HG03097 (cell line): ENCODE measurements around the gene TAS2R41.
"Not testable (repeated sequence)": the region's sequence is repeated elsewhere in the genome, so short reads cannot be mapped to it uniquely, and the experiment has no call there.

Source experiments
- ATAC-seq: cut with Tn5 transposase; IDR thresholded peaks from one replicate; pipeline ENCODE4 v1.9.1; 2021; ENCODE audit not compliant: unreplicated experiment, low FRiP score

The TAS2R41 gene

GRCh38 chr7:143514995-143515735 is 37.5 kb downstream of the TAS2R41 start:
- no peak for ATAC-seq

- ATAC-seq = no peak
Measured at GRCh38 chr7:143516981-143517380, 39.3 kb downstream of the TAS2R41 start.

- no peak for ATAC-seq
Measured at GRCh38 chr7:143518521-143518920, 40.8 kb downstream of the TAS2R41 start.

- no peak for ATAC-seq
Measured at GRCh38 chr7:143518941-143519340, 41.3 kb downstream of the TAS2R41 start.

GRCh38 chr7:143519411-143520131 is 41.9 kb downstream of the TAS2R41 start:
- no peak for ATAC-seq

- ATAC-seq = not testable (repeated sequence)
Measured at GRCh38 chr7:143522309-143522916, 44.7 kb downstream of the TAS2R41 start.
